Lower leg skin (tissue), 4 donors: ENCODE measurements around the gene LENEP. TPM values are rescaled to one million over a fixed set of nuclear protein-coding genes. Genes with fewer than 3 reads are reported as not detected.

Experiments
- DNase-seq, 2 donors: peaks; one replicate each; pipeline ENCODE4 v3.0.0-alpha.2; 2019; ENCODE audit warnings: low spot score in 2 of 2
- H3K4me3 ChIP-seq: fragments of 200-600 bp; sonication (generic); 2 replicates; pipeline ENCODE4 v1.5.1; 2017; ENCODE audit warnings: mild to moderate bottlenecking, low read depth; ENCODE audit not compliant: poor library complexity, severe bottlenecking
- CTCF ChIP-seq, 3 donors: fragments of 450-650 bp; IDR thresholded peaks; one replicate each; pipeline ENCODE4 v1.5.1; 2016; ENCODE audit warnings: antibody characterized with exemption in 3 of 3, mild to moderate bottlenecking in 3 of 3, moderate library complexity in 2 of 3
- POLR2A ChIP-seq, 2 donors: fragments of 450-650 bp; IDR thresholded peaks; one replicate each; pipeline ENCODE4 v1.6.1; 2016 to 2017; ENCODE audit warnings: antibody characterized with exemption in 2 of 2, mild to moderate bottlenecking in 1 of 2, moderate library complexity in 1 of 2
- WGBS, 2 donors: methylation state at CpG; one replicate each; pipeline ENCODE4 v1.1.5; 2018; 5-methylcytosine and 5-hydroxymethylcytosine counted together
- intact Hi-C: fragments of 100-400 bp; cut with DNase I; formaldehyde crosslinking; loops from one replicate; pipeline ENCODE4 v1.15.0; 2023; ENCODE audit warnings: low total_unique reads
- total RNA-seq, 4 donors: library from RNA; depleted of rRNA; stranded (reverse); fragments of >200 nt; gene quantifications; one replicate each; pipeline ENCODE4 v1.1.0, GENCODE V29; 2016

LENEP gene
- total RNA-seq, 4 donors from 2014 or later, result 1.4 TPM; not detected in 3

DNA sequence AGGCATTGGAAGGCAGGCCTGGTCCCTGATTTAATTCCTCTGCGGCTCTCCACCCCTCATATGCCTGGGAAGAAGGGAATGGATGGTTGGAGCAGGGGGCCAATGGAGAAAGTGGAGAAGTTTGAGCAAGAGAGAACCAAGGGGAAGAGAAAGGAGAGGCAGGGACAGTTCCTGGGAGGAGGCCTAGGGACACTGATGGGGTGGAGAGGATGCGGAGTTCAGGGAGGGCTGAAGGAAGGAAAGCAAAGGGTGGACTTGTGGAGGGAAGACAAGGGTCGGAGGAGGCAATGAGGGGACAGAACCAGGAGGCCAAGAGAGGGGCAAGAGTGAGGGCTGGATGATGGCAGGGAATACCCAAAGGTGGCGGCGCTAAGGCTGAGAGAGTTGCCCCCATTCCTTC, 16.4 kb downstream of the LENEP start:
- WGBS, 2 donors, result 57 to 62% methylated on average over 5 of the region's 5 CpGs

GRCh38 chr1:155010211-155010918, 17.0 kb downstream of the LENEP start:
- TF ChIP-seq POLR2A (IDR thresholded peaks at IDR 0.05) (no peak), CTCF (IDR thresholded peaks at IDR 0.05) (no peak)
- H3K4me3 ChIP-seq, result peak overlapping the region; percentile 20
- DNase-seq, result peak in 1 of 2 donors; percentile 86
- intact Hi-C loops, result loop anchor here (10.0 kb wide), 1 partner anchor 46 kb away; the partner anchor contains the start of gene PYGO2
- 31 to 43% methylated on average over 11 of the region's 11 CpGs for WGBS, 2 donors

More for the DNA sequence above, 16.4 kb downstream of the LENEP start:
- TF ChIP-seq CTCF (IDR thresholded peaks at IDR 0.05) (no peak), POLR2A (IDR thresholded peaks at IDR 0.05) (no peak)
- DNase-seq, result no peak
- H3K4me3 ChIP-seq, result peak overlapping the region; percentile 42
- intact Hi-C loops, result loop anchor here (10.0 kb wide), 1 partner anchor 45 kb away; the partner anchor contains the start of gene PYGO2

DNA sequence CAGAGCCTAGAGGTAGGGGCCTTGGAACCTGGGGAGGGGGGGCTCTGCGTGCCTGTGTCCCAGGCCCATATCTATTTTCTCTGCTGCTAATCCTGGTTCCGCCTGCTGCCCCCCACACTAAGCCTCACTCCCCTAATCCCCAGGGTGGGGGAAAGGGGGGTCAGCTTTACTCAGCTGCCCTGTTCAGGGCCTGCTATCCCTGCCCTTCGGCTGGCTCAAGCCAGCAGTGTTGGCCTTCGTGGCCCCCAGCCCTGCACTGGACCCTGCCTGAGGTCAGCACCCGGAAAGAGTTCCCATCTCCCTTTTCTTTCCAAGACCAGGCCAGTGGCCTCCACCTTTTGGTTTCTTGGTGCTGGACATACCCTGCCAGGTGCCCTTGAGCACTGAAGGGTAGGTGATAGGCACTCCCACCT, 17.6 kb downstream of the LENEP start:
- no peak overlapping the region for H3K4me3 ChIP-seq
- DNase-seq, result no peak
- 40 to 48% methylated on average over 5 of the region's 5 CpGs for WGBS, 2 donors
- intact Hi-C loops, result loop anchor here (10.0 kb wide), 1 partner anchor 46 kb away; the partner anchor contains the start of gene PYGO2
- no peak for TF ChIP-seq CTCF (IDR thresholded peaks at IDR 0.05)
- no peak for TF ChIP-seq POLR2A (IDR thresholded peaks at IDR 0.05)

GRCh38 chr1:155011437-155012025, 18.1 kb downstream of the LENEP start:
- H3K4me3 ChIP-seq, result no peak overlapping the region
- intact Hi-C loops, result loop anchor here (10.0 kb wide), 1 partner anchor 47 kb away; the partner anchor contains the start of gene PYGO2
- WGBS, 2 donors, result 71 to 84% methylated on average over 3 to 6 of the region's 6 CpGs
- DNase-seq, result peak in 1 of 2 donors; percentile 89
- TF ChIP-seq POLR2A (IDR thresholded peaks at IDR 0.05) (no peak), CTCF (IDR thresholded peaks at IDR 0.05) (no peak)

- WGBS, 2 donors, result 5 to 10% methylated on average over 9 of the region's 9 CpGs
- peak; percentile 85 to 95 for DNase-seq
- TF ChIP-seq POLR2A (IDR thresholded peaks at IDR 0.05), result no peak
- no peak for TF ChIP-seq CTCF (IDR thresholded peaks at IDR 0.05)
- intact Hi-C loops, result loop anchor here (10.0 kb wide), 1 partner anchor 47 kb away; the partner anchor contains the start of gene PYGO2
- H3K4me3 ChIP-seq, result no peak overlapping the region
Measured at GRCh38 chr1:155012026-155012546, 18.7 kb downstream of the LENEP start.
